HG03064 (cell line): ENCODE results near the gene SF3B6.

Experiments
- ATAC-seq: cut with Tn5 transposase; IDR thresholded peaks from one replicate; pipeline ENCODE4 v1.9.1; 2021; ENCODE audit warnings: low read depth; ENCODE audit not compliant: unreplicated experiment

Gene SF3B6

GRCh38 chr2:24022324-24022974 lies 53.7 kb downstream of the SF3B6 start:
- no peak for ATAC-seq

GRCh38 chr2:24021122-24021998 lies 54.8 kb downstream of the SF3B6 start:
- ATAC-seq, result no peak

GRCh38 chr2:24020244-24020643 lies 55.9 kb downstream of the SF3B6 start:
- no peak for ATAC-seq

GRCh38 chr2:24019729-24020128 lies 56.4 kb downstream of the SF3B6 start:
- ATAC-seq, result no peak

GRCh38 chr2:24018241-24018640 lies 57.9 kb downstream of the SF3B6 start:
- no peak for ATAC-seq

- ATAC-seq, result no peak
Observed at GRCh38 chr2:24017711-24018110, 58.4 kb downstream of the SF3B6 start.
